Measurements from ENCODE around the gene CIAO2B.

- no peak for TF ChIP-seq POLR2AphosphoS5 (IDR thresholded peaks at IDR 0.05; ENCODE audit: insufficient read depth, low read depth, low read length)
- TF ChIP-seq, protein P1, sequence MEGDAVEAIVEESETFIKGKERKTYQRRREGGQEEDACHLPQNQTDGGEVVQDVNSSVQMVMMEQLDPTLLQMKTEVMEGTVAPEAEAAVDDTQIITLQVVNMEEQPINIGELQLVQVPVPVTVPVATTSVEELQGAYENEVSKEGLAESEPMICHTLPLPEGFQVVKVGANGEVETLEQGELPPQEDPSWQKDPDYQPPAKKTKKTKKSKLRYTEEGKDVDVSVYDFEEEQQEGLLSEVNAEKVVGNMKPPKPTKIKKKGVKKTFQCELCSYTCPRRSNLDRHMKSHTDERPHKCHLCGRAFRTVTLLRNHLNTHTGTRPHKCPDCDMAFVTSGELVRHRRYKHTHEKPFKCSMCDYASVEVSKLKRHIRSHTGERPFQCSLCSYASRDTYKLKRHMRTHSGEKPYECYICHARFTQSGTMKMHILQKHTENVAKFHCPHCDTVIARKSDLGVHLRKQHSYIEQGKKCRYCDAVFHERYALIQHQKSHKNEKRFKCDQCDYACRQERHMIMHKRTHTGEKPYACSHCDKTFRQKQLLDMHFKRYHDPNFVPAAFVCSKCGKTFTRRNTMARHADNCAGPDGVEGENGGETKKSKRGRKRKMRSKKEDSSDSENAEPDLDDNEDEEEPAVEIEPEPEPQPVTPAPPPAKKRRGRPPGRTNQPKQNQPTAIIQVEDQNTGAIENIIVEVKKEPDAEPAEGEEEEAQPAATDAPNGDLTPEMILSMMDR (IDR thresholded peaks at IDR 0.05; ENCODE audit: extremely low read depth in 1 of 2, insufficient read depth in 1 of 2, low read depth in 1 of 2, low read length in 2 of 2): no peak
- no peak for TF ChIP-seq MAX (IDR thresholded peaks at IDR 0.05; ENCODE audit: insufficient read depth, insufficient read length)
- TF ChIP-seq POLR2A (IDR thresholded peaks at IDR 0.05; ENCODE audit: low read depth, low read length): no peak
- TF ChIP-seq MYC (IDR thresholded peaks at IDR 0.05; ENCODE audit: low read depth, low read length): no peak
- no peak for TF ChIP-seq EZH2 (IDR thresholded peaks at IDR 0.05; ENCODE audit: borderline replicate concordance, low read depth, low read length, severe bottlenecking)
- no peak for TF ChIP-seq JUN (IDR thresholded peaks at IDR 0.05; ENCODE audit: borderline replicate concordance, insufficient read depth, insufficient read length, low read depth)
- no peak for TF ChIP-seq GATA2 (IDR thresholded peaks at IDR 0.05; ENCODE audit: insufficient read depth, insufficient read length, low read depth, low read length)
Observed at GRCh38 chr16:66942981-66943380, 8.8 kb upstream of the CIAO2B start.
